SK-MEL-5 (cell line): Measurements from ENCODE around the gene TUBA4B. TPM values are rescaled to one million over a fixed set of nuclear protein-coding genes. Genes with fewer than 3 reads are reported as not detected.

Experiments
- DNase-seq: peaks from one replicate; pipeline ENCODE4 v3.0.0-alpha.2; 2016; ENCODE audit warnings: low read depth, low spot score
- in situ Hi-C: cut with HindIII; loops from 2 replicates; pipeline ENCODE4 v1.10.0; 2016; ENCODE audit warnings: low sequenced_read_pairs, high pct_unique_total_duplicates, low pct_unique_long_range_greater_than_20kb
- total RNA-seq: library from RNA; depleted of rRNA; stranded (reverse); fragments of >200 nt; shearing (Covaris generic); gene quantifications from 2 replicates; pipeline ENCODE4 v1.2.3, GENCODE V29; 2014

The TUBA4B gene
- total RNA-seq, 1 experiment from 2014 or later = not detected

DNA sequence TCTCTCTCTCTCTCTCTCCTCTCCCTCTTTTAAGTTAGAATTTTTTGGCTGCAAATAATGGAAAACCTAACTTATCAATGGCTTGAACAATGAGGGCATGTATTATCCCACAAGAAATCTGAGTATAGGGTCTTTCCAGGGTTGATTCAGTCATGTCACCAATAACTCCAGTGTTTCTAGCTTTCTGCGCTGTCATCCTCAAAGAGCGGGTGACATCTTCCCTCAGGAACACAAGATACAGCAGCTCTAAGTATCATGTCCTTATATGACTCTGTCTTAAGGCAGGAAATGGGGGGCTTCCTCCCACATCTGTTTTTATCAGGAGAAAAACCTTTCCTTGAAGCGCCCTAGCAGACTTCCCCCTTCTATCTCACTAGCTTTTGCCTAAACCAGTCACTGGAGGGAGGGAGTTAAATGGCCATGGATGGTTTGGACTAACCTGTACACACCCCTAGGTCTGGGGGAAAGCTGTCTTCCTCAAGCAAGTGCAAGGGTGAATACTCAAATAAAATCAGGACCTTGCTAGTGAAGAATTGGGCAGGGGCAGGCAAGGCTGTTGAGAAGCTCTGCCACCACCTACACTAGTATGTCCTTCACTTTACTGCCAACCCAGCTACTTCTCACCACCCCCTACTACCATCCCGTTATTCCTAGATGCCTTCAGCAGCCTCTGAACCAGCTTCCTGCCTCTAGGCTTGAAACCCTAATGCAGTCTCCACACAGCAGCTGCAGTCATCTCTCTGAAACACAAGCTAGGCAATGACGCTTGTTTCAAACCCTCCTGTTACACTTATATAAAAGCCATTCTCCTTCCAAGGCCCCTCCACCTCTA is 8.2 kb downstream of the TUBA4B start:
- no peak for DNase-seq
- in situ Hi-C loops = no loop called here

DNA sequence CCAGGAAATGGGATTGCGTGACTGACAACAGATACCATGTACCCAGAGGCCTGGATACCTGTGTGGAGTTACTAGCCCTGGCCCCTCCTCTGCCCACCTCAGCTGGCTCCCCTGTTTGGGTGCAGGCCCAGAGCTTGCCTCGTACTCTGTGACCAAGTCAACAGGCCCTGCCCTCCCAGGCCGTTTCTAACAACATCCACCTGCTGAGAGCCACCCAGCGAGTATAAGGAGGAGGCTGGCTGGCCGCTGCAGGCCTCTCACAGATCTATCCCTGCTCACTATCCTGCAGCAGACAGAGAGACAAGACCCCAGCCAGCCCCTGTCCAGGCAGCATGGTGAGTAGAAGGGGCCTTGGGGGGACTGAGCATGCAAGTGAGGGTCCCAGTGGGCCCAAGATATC is 13.2 kb downstream of the TUBA4B start:
- DNase-seq = no peak
- in situ Hi-C loops = no loop called here

DNA sequence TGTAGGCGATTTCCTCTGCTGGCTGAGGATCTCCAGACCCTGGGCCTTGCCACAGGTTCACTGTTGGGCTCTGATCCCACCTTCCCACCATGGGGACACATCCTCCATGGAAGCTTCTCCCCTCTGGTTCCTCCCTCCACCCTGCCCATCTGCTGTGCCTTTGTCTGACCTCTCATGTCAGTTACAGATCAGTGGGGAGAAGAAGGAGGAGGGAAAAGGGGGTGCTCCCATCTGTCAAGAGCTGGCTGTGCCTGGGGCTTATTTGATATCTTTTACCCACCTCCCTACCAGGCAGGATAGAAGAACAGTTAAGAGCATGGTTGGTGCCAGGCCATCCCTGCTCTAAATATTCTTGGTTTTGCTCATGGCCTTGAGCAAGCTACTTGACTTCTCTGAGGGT is 13.8 kb downstream of the TUBA4B start:
- DNase-seq = no peak
- in situ Hi-C loops = no loop called here

DNA sequence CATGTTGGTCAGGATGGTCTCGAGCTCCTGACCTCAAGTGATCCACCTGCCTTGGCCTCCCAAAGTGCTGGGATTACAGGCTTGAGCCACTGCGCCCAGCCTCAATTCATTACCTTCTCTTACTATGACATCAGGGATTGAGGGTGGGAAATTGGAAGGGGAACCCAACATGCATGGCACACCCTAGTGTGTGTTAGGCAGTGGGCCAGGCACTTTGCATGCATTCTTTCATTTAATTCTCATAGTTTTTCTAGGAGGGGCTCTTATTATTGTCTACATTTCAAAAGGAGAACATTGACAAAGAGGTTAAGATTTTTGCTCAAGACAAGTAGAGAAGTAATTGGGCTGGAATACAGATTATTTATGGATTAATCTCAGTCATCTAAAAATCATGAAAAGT is 15.3 kb downstream of the TUBA4B start:
- no peak for DNase-seq
- in situ Hi-C loops = no loop called here

DNA sequence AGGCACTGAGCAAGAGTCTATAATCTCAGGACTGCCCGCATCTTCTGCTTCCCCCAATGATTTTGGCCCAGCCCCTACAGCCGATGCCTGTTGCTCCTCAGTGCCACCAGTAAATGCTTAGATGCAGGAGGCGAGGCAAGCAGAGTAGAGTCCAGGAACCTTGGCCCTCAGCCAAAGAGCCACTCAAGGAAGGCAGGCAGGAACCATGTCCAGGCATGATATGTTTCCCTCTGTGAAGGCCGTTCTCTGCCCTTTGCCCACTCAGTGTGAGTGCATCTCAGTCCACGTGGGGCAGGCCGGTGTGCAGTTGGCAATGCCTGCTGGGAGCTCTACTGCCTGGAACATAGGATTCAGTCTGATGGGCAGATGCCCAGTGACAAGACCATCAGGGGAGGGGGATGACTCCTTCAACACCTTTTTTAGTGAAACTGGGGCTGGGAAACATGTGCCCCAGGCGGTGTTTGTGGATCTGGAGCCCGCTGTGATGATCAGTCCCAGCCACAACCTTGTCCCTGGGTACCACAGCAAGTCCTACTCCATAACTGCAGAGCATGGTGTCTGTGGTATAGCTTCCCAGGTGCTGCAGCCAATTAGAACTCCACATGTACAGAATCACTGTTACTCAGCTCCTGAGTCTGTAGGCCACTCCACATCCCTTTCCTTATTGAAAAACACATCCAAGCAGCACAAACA is 16.5 kb downstream of the TUBA4B start:
- in situ Hi-C loops = no loop called here
- DNase-seq = no peak

DNA sequence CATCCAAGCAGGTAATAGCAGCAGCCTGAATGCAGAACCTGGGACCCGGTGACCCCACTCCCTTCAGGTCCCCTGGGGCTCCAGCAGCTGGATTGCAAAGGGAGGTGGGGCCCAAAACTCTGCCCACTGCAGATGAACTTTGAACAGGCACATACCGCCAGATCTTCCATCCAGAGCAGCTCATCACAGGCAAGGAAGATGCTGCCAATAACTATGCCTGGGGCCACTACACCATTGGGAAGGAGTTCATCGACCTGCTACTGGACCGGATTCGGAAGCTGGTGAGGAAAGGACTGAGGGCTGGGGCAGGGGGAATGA is 17.0 kb downstream of the TUBA4B start:
- no peak for DNase-seq
- in situ Hi-C loops = no loop called here

DNA sequence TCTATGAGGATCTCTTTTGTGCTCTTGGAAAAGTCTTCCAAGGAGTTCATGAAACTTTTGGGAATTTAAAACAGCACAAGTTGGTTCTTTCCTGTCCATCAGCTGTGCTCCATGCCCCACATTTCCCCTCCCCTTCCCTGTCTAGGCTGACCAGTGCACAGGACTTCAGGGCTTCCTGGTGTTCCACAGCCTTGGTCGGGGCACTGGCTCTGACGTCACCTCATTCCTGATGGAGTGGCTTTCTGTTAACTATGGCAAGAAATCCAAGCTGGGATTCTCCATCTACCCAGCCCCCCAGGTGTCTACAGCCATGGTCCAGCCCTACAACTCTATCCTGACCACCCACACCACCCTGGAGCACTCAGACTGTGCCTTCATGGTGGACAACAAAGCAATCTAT is 18.0 kb downstream of the TUBA4B start:
- in situ Hi-C loops = no loop called here
- no peak for DNase-seq

DNA sequence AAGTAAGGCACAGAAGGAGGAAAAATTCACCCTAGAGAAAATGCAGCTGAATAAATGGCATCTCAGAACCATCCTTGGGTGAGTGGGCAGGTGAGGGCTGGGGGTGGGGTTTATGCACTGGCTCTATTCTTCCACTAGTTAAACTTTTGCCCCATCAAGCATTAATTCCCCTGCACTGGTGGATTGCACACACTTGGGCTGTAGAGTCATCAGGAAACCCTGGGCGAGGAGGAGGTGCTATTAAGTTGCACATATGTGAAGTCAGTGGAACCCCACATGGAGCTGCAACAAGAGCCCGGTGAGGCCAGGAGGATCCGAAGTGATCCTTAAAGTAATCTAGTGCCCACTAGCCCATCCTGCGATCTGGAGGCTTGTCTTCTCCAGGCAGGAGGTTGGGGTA is 19.3 kb downstream of the TUBA4B start:
- in situ Hi-C loops = no loop called here
- no peak for DNase-seq

DNA sequence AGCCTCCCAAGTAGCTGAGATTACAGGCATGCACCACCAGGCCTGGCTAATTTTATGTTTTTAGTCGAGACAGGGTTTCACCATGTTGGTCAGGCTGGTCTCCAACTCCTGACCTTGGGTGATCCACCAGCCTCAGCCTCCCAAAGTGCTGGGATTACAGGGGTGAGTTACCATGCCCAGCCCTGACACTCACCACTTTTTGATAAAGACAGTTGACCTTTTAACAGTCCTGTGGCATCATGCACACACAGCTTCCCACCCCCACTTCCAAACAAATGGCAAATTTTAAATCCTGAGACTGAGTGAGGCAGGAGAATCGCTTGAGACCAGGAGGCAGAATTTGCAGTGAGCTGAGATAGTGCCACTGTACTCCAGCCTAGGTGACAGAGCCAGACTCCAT is 20.0 kb downstream of the TUBA4B start:
- DNase-seq = no peak
- in situ Hi-C loops = no loop called here

DNA sequence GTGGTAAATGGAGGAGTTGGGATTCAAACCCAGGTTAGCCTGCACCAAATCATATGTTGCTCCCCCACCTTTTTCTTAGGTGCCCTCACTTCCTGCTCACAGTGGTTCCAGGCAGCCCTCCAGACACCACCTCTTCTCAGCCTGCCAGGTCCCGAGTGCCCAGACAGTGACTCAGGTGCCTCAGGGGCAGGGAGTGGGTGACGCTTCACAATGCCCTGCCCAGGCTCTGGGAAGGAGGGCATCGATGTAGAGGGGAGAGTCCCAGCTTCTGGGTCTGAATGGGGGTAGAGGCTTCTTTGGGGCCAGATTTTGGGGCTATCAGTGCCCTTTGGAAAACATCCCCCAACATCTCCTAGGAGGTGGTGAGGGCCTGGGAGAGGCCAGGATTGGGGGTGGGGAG is 20.9 kb downstream of the TUBA4B start:
- no peak for DNase-seq
- in situ Hi-C loops = no loop called here

DNA sequence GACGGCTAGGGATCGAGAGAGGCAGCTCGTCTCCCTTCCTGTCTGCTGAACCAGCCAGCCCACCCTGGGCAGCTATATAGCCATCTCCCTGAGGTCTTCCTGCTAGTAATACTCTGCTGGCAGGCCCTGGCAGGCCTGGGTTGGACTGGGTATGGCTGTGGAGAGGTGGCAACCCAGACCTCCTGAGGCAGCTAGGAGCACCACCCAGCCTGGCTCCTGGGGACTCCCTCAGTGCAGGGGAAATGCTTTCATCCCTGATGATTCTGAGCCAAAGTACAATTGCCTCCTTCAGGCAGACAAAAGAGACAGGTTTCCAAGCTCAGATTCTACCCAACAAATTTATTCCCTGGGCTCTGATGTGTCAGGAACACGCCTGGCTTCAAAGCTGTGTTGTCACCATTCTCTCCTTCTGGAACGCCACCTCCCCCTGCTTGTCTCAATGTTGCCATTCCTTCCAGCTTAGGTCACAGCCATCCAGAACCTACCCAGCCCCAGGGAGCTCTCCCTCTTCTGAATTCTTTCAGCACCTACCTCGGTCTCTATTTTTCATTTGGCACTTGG is 21.4 kb downstream of the TUBA4B start:
- DNase-seq = no peak
- in situ Hi-C loops = no loop called here

DNA sequence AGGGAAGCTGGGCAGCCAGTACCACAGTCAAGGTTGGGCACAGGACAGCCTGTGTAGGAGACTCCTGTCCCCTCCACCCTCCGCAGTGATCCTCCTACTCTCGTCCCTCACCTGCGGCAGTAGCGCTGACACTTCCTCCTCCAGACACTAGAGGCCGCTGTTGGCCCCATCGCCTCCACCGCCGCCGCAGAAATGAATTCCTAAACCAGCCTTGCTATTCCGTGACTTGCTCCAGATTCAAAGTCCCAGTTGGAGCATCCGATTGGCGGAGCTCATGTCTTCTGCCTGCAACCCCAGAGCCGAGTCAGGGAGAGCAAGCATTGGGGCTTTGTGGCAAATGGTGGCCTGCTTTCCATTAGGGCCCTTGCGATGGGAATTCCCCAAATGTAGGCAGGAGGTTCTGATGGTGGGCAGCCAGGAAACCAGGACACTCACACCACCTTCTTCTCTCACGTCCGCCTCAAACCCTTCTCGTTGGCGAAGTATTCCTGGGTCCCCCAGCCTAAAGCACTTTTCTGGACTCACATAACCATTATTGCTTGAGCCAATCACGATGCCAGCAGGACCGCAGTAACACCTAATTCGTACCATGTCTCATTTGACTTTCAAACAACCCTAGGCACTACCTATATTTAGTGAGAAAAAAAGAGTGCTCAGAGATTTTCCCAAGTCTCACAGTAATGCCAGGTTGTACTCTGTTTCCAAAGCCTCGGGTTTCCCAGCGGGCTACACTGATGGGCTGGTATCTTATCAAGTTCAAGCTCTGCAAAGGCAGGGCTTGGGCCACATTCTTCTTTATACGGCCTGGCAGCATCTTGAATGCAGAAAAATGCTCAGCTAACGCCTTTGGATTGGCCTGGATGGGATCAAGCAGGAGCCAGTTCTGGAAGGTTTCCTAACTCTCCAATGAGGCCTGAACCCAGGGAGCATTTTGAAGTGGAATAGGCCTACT is 24.9 kb downstream of the TUBA4B start:
- in situ Hi-C loops = no loop called here

DNA sequence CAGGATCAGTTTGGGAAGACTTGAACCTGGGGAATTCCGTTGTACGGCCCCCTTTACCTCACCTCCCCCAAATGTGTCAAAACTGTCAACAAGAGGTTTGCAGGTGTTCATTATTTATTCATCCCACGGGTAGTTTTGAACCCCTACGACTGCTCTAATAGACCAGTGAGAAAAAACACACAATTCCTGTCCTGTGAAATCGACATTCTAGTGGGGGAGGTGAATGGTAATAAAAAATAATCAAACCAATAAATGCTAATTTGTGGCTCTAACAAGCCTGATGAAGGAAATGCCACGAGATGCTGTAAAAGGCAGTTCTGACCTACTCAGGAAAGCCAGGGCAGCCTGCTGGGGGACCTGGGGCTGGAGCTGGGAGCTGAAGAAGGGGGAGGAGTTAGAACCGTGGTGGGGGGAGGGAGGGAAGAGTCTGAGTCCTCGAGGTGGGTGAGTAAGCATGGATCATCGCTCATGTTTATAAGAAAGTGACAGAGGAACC is 25.7 kb downstream of the TUBA4B start:
- in situ Hi-C loops = no loop called here
- no peak for DNase-seq

More for the DNA sequence above, 24.9 kb downstream of the TUBA4B start:
- DNase-seq = peak; percentile 83

DNA sequence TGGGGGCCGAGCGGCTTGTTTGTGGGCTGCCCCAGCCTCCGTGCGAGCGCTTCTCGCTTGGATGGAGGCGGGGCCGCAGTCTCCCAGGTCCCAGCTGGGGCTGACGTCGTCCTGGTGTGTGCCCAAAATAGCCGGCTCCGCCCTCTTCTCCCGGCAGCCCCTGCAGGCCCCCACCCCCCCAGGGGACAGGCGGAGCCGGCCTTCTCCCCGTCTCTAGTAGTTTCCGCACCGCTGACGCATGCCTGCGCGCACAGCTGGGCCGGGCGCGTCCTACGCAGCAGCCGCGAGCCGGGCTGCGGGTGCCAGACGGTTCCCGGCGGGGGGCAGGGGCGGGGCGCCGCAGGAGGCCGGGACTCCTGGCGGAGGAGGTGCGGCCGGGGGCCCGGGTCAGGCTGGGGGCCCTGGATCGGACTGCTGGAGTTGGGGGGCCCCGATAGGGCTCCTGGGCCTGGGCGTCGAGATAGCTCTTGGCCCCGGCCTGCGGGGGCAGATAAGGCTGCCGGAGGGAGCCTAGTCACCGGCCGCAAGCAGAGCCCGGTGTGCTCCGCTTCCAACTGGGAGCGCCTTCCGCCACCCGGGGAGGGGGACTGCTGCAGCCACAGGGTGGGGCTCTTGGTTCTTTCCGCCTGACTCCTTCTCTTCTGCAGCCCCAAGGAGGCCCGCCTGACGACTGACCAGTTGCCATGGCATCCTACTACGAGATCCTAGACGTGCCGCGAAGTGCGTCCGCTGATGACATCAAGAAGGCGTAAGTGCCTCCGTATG is 26.3 kb downstream of the TUBA4B start, which contains the start of gene DNAJB2:
Gene DNAJB2 (plus strand): TSS at position 216 of the 765 bp plus-strand sequence. CDS start 468 bp downstream, at position 684.
- in situ Hi-C loops = no loop called here
- DNase-seq = peak; percentile 94

DNA sequence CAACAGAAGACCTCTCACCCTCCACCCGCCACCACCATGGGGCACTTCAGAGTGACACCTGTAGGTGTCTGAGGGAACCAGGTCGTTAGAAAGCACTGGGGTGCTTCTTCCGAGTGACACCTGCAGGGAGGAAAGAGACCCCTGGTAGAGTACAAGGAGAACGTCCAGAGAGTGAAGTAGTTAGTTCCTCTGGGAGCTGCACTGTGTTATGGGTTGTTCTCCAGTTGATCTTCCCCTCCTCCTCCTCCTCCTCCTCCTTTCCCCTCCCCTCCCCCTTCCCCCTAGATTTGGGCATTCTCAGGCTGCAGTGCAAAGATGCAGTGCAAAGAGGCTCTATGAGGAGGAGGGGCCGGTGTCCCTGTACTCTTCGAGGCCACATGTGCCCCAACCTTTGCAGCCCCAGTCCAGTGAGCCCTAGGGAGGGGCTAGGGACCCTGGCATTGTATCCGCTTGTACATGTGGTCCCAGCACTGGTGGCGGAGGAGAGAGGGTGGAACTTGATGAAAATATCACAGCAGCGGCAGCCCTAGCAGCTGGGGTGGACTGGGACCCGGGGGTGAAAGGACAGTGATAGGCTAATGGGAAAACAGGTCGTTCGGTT is 27.0 kb downstream of the TUBA4B start:
- DNase-seq = no peak
- in situ Hi-C loops = no loop called here

DNA sequence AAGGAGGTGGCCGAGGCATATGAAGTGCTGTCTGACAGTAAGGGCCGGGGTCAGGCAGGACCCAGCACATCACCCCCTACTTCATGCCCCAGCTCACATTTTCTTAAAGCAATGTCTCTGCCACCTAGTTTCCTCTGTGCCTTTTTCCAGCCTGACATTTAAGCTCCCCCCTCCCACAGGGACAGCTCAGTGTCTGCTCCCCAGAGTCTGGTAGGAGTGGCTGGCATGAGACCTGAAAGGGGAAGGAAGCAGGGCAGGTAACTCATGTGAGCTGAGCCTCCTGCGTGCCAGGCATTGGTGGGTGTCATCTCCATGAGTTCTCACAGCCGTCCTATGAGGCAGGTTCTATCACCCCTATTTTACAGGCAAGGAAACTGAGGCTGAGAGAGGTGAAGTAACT is 27.6 kb downstream of the TUBA4B start:
- DNase-seq = no peak
- in situ Hi-C loops = no loop called here

DNA sequence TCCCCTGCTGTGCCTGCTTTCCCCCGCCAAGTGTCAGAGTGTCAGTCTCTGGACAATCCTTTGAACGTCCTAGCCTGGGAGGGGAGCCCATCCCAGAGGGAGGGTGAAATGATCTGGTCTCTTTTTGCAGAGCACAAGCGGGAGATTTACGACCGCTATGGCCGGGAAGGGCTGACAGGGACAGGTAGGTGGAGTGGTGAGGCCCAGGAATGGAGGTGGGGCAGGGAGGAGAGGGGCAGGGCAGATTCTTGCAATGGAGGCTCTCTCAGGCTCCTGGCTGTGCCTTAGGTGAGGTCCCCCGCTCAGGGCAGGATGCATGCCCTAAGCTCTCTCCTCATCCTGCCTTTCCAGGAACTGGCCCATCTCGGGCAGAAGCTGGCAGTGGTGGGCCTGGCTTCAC is 28.5 kb downstream of the TUBA4B start:
- in situ Hi-C loops = no loop called here
- DNase-seq = no peak
